ENCODE data around the gene DPYSL5.

Gene DPYSL5

GRCh38 chr2:26948800-26949199 lies 100.9 kb downstream of the DPYSL5 start:
- FAIRE-seq = no peak
- TF ChIP-seq POLR2A (IDR thresholded peaks at IDR 0.05; ENCODE audit: low read depth, low read length) = no peak
- DNase-seq (ENCODE audit: insufficient read length, low spot score) = no peak

GRCh38 chr2:26950246-26950645 lies 102.3 kb downstream of the DPYSL5 start:
- no peak for TF ChIP-seq POLR2A (IDR thresholded peaks at IDR 0.05; ENCODE audit: low read depth, low read length)
- FAIRE-seq (no peak), DNase-seq (ENCODE audit: insufficient read length, low spot score) (no peak)

DNA sequence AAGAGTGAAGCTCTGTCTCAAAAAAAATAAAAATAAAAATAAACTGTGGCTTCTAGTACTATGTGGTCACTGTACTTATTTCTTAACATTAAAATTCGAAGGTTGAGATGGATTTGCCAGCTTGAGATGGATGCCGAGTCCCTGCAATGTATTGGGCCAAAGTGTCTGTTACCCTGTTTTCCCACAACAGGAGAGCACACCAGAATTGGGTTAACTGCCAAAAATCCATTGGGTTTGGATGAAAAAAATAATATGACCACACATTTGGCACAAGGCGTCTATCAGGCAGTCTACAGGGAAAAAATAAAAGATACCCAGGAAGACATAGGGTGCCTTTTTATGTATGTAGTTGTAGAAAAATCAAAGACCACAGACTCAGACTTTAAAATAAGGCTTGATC lies 103.3 kb downstream of the DPYSL5 start:
- TF ChIP-seq POLR2A (IDR thresholded peaks at IDR 0.05; ENCODE audit: low read depth, low read length) = no peak
- FAIRE-seq = no peak
- no peak for DNase-seq (ENCODE audit: insufficient read length, low spot score)

GRCh38 chr2:26952374-26952773 lies 104.4 kb downstream of the DPYSL5 start:
- TF ChIP-seq POLR2A (IDR thresholded peaks at IDR 0.05; ENCODE audit: low read depth, low read length) = no peak
- FAIRE-seq = no peak
- DNase-seq (ENCODE audit: insufficient read length, low spot score) = no peak

GRCh38 chr2:26954135-26954534 lies 106.2 kb downstream of the DPYSL5 start:
- no peak for TF ChIP-seq POLR2A (IDR thresholded peaks at IDR 0.05; ENCODE audit: low read depth, low read length)
- DNase-seq (ENCODE audit: insufficient read length, low spot score) (no peak), FAIRE-seq (no peak)

DNA sequence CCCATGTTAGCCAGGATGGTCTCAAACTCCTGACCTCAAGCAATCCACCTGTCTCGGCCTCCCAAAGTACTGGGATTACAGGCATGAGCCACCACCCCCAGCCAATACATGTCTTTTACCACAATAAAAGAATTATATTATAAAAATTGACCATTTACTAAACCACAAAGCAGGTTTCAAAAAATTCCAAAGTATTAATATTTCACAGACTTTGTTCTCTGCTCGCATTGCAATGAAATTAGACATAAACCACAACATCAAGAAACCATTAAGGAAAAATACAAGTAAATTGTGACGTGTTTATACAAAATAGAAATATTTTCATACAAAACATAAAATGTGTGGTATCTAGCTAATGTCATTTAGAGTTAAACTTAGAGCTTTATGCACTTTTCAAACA lies 109.1 kb downstream of the DPYSL5 start:
- FAIRE-seq = no peak
- no peak for TF ChIP-seq POLR2A (IDR thresholded peaks at IDR 0.05; ENCODE audit: low read depth, low read length)

GRCh38 chr2:26957534-26957933 lies 109.6 kb downstream of the DPYSL5 start:
- DNase-seq (ENCODE audit: insufficient read length, low spot score) (no peak), FAIRE-seq (no peak)
- no peak for TF ChIP-seq POLR2A (IDR thresholded peaks at IDR 0.05; ENCODE audit: low read depth, low read length)

More for the DNA sequence above, 109.1 kb downstream of the DPYSL5 start:
- DNase-seq (ENCODE audit: insufficient read length, low spot score) = no peak

DNA sequence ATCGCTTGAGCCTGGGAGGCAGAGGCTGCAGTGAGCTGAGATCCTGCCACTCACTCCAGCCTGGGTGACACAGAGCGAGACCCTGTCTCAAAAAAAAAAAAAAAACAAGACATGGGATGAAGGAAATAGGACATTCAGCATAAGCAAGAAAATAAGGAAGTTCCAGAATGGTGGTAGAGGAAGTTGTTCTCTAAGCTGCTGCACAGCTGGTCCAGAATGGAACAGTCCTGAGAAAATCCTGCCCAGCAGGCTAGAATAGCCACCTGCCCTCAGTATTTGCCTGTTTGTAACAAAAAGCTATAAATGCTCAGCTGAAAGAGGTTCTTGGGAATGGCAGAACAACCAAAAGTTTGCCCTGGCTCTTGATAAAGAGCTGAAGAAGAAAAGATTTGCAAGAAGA lies 111.4 kb downstream of the DPYSL5 start:
- no peak for DNase-seq (ENCODE audit: insufficient read length, low spot score)
- FAIRE-seq = no peak
- TF ChIP-seq POLR2A (IDR thresholded peaks at IDR 0.05; ENCODE audit: low read depth, low read length) = no peak

GRCh38 chr2:26964446-26965130 lies 116.7 kb downstream of the DPYSL5 start:
- FAIRE-seq = no peak
- DNase-seq (ENCODE audit: insufficient read length, low spot score) = no peak
- TF ChIP-seq POLR2A (IDR thresholded peaks at IDR 0.05; ENCODE audit: low read depth, low read length) = no peak

DNA sequence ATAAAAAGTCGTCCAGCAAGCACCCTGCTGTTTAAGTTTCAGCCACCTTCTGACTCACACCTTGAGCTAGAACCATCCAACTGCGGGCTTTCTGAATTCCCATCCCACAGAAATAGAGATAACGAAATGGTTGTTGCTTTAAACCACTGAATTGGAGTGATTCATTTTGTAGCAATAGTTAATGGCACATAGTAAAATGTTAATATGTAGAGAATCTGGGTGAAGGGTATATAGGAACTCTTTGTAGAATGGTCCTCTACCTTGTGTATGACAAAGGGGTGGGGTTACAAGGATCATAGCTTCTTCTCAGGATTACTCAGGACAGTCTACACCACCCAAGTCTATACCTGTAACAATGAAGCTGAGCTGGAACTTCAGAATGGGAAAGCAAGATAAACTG lies 120.1 kb downstream of the DPYSL5 start:
- no peak for DNase-seq (ENCODE audit: insufficient read length, low spot score)
- TF ChIP-seq POLR2A (IDR thresholded peaks at IDR 0.05; ENCODE audit: low read depth, low read length) = no peak
- no peak for FAIRE-seq

- DNase-seq (ENCODE audit: insufficient read length, low spot score) (no peak), FAIRE-seq (no peak)
- no peak for TF ChIP-seq POLR2A (IDR thresholded peaks at IDR 0.05; ENCODE audit: low read depth, low read length)
Observed at GRCh38 chr2:26969077-26969844, 121.3 kb downstream of the DPYSL5 start.

- peak; percentile 39; the same call in 1 of the 2 replicates for TF ChIP-seq POLR2A (IDR thresholded peaks at IDR 0.05; ENCODE audit: low read depth, low read length)
- DNase-seq (ENCODE audit: insufficient read length, low spot score) (peak; percentile 70), FAIRE-seq (no peak)
Observed at GRCh38 chr2:26970244-26970927, 122.5 kb downstream of the DPYSL5 start, which contains the start of gene MAPRE3. Gene MAPRE3 (plus strand): TSS chr2:26970637. CDS start chr2:27022219, 51,582 bp downstream.

GRCh38 chr2:26970928-26971627 lies 123.1 kb downstream of the DPYSL5 start:
- no peak for TF ChIP-seq POLR2A (IDR thresholded peaks at IDR 0.05; ENCODE audit: low read depth, low read length)
- no peak for DNase-seq (ENCODE audit: insufficient read length, low spot score)
- FAIRE-seq = no peak
